Activated CD4-positive, CD25-positive, alpha-beta regulatory T cell treated with anti-CD3 and anti-CD28 coated beads, Interleukin-2, amount 50 U/mL, for 24 hours (primary cell): ENCODE results near the gene PSMD11.
A peak's percentile ranks its signal among the peaks of the same experiment; 100 is the strongest.

Experiments used
- ATAC-seq, 2 donors: fragments of 150-1000 bp; cut with Tn5 transposase; one replicate each; pipeline ENCODE4 v1.10.0; 2021; ENCODE audit warnings: mild to moderate bottlenecking in 1 of 2, moderate library complexity in 1 of 2

The PSMD11 gene

GRCh38 chr17:32470405-32471167, 26.3 kb downstream of the PSMD11 start:
- no peak for ATAC-seq

DNA sequence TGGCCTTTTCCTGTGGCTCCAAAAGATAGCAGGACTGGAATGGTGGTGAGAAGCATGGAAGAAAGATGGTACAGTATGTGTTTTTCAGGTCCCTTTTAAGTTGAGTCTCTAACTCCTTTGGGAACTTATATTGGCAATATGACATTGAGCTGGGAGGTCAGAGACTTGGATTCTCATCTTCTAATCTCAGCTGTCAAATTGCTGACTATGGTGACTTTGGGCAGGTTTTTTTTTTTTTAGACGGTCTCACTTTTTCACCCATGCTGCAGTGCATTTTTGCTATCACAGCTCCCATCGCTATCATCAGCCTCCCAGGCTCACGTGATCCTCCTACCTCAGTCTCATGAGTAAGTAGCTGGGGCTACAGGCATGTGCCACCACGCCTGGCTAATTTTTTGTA, 27.3 kb downstream of the PSMD11 start:
- ATAC-seq: no peak

GRCh38 chr17:32475258-32475657, 30.9 kb downstream of the PSMD11 start:
- ATAC-seq: peak in 1 of 2 donors; percentile 13

GRCh38 chr17:32477220-32477619, 32.9 kb downstream of the PSMD11 start:
- ATAC-seq: no peak

- no peak for ATAC-seq
Measured at GRCh38 chr17:32479074-32479617, 34.8 kb downstream of the PSMD11 start.

GRCh38 chr17:32481193-32481592, 36.9 kb downstream of the PSMD11 start:
- no peak for ATAC-seq

DNA sequence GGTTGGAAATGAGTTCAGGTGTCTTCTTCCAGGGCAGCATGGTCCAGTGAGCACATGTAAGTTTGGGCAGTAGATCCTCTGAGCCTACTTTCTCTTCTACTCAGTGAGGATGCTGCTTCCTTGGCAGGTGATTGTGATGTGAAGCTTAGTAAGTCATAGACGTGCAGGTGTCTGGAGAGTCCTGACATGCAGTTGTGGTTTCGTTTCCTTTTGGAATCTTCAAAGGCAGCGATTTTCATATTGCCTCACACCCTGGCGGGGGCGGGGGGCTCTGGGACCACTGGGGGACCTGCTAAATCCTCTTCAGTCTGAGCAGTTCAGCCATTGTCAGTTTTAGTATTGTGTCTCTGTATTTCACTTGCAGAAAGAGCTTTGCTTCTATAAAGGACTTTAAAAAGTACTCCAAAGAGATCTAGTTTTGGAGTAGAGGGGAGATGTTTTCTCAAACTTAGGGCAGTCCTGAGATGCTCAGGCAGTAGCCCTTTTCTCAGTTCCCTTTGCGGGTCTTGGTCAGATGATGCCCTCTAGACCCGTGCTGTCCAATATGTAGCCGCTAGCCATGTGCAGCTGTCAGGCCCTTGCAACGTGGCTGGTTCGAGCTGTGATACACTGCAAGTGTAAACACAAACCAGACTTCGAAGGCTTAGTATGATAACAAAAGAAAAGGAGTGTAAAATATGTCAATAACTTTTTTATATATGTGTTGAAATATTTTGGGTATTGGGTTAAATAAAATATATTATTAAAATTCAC, 38.4 kb downstream of the PSMD11 start:
- ATAC-seq: no peak

- peak in 1 of 2 donors; percentile 16 for ATAC-seq
Measured at GRCh38 chr17:32483451-32484019, 39.2 kb downstream of the PSMD11 start.

- no peak for ATAC-seq
Measured at GRCh38 chr17:32484041-32484461, 39.7 kb downstream of the PSMD11 start.

DNA sequence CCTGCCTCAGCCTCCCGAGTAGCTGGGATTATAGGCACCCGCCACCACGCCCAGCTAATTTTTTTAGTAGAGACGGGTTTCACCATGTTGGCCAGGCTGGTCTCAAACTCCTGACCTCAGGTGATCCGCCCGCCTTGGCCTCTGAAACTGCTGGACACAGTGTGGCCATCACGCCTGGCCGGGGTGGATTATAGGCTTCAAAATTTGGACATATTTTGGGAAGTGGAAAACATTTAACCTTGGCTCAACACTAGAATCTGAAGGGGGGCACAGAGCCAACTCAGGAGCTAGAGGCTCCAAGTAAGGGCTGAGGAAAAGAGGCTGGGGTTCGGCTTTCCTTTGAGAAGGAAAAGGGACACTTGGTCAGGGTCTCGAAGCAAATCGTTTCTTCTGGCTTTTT, 40.3 kb downstream of the PSMD11 start:
- no peak for ATAC-seq

DNA sequence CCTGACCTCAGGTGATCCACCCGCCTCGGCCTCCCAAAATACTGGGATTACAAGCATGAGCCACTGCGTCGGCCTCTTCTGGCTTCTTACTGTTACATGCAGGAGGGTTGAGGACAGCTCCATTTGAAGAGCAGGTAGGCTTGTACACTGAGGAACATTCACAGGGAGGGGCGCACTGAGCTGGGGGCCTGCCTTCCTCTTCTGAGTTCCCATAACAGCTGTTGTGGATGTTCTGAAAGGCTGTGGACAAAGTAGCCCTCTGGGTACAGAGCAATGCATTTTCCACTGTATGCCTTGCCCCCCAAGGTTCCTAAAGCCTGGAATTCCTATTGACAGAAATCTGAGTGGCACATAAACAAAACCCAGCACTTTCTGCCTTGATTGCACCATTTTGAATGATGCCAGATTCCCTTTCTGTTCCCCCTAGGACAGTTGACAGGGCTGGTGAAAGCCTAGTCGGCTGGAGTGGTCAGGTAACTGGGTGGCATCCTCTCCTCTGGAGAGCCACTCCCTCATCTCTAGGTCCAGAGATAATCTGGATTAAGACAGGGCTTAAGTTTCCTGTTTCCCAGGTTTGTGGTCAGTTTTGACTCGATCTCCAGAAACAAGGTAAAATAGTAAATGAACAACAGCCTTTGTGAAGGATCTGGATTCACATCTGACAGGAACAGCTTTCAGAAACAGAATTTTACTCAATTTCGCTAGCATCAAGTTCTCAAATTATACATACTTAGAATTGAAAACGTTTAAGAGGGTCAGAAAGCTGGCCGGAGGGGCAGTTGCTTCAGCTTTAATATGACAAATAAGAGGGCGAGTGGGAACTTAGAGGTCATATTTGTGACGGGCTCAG, 41.2 kb downstream of the PSMD11 start:
- no peak for ATAC-seq

DNA sequence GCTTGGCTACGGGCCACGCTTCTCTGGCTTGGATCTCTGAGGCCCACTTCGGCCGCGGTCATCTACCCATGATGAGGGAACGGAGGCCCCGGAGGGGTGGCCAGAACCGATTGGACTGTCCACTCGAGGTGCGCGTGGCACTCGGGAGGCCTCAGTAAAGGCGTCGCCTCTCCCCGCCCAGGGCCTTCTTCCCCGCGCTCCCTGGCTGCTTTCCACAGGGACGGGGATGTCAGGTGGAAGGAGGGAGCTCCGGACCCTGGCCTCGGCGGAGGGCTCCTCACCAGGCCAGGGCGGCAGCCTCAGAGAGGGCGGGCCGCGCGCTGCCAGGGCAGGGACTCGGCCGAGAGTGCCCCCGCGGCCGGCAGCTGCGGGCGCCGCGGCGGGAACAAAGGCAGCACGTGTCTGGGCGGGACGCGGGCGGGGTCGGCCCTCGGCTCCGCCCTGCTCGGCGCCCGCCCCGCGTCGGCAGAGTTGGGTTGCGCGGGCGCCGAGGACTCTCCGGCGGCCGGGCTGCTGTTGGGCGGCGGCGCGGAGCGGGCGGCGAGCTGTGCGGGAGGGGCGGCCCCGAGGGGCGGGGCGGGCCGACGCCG, 41.9 kb downstream of the PSMD11 start:
- peak; percentile 79 to 80 for ATAC-seq

DNA sequence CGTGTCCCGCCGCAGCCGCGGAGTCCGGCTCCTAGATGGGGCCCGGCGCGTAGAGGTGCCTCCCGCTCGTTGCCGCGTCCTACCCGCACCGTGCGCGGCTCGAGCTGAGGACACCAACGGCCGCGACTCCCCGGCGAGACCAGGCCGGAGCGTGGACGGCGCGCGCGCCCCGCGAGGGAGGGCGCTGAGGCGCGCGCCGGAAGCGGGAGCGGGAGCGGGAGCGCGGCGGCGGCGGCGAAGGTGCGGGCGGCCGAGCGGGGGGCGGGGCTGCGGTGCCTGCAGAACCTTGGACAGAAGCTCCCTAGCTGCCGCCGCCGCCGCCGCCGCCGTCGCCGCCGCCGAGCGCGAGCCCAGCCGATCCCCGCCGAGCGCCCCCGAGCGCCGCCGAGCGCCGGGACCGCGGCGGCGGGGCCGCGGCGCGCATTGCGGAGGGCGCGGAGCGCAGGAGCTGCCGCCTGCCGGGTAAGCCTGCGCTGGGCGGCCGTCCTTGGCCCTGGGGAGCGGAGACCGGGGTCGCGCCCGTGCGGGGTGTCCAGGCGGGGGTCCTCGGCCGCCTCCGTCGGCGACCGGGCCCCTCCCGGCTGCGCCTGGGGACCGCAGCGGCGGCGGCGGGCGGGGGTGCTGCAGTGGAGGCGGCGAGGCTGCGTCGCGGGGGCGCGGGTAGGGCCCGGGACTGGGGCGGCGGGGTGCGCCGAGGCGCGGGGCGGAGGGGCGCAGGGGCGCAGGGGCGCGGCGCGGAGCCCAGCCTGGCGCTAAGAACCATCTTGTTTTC, 42.6 kb downstream of the PSMD11 start, which contains the start of gene CDK5R1:
TSS of gene CDK5R1 (plus strand) at position 293 of the 772 bp plus-strand sequence. CDS start 628 bp downstream, outside the sequence.
- ATAC-seq: peak; percentile 59 to 62

GRCh38 chr17:32487473-32488176, 43.3 kb downstream of the PSMD11 start:
- no peak for ATAC-seq

DNA sequence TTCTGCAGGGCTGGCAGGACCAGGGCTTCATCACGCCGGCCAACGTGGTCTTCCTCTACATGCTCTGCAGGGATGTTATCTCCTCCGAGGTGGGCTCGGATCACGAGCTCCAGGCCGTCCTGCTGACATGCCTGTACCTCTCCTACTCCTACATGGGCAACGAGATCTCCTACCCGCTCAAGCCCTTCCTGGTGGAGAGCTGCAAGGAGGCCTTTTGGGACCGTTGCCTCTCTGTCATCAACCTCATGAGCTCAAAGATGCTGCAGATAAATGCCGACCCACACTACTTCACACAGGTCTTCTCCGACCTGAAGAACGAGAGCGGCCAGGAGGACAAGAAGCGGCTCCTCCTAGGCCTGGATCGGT, 43.9 kb downstream of the PSMD11 start:
- no peak for ATAC-seq

GRCh38 chr17:32488604-32489180, 44.4 kb downstream of the PSMD11 start:
- ATAC-seq: no peak

GRCh38 chr17:32489320-32490100, 45.2 kb downstream of the PSMD11 start:
- ATAC-seq: no peak

DNA sequence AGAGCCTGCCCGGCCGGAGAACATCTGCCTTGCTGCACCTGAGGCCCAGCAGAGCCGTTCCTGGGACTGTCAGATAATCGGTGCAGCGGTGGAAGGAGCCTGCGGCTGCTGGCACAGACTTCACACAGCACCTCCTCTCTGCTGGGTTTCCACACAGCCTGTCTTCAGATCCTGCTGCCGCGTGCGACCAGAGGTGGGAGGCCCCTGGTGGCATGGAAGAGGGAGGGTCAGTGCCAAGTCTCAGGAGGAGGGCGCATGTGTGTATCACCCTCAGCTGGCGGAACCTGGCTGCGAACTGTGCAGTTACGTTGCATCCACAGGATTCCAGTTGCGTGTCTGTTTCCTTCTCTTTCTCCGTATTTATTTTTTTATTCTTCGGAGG, 45.8 kb downstream of the PSMD11 start:
- no peak for ATAC-seq
